ENCODE data around the gene DENR. TPM values are rescaled to one million over a fixed set of nuclear protein-coding genes. Genes with fewer than 3 reads are reported as not detected.

The DENR gene
- total and polyA plus RNA-seq, 2 experiments from 2014 or later = 23.6 to 87.6 TPM

DNA sequence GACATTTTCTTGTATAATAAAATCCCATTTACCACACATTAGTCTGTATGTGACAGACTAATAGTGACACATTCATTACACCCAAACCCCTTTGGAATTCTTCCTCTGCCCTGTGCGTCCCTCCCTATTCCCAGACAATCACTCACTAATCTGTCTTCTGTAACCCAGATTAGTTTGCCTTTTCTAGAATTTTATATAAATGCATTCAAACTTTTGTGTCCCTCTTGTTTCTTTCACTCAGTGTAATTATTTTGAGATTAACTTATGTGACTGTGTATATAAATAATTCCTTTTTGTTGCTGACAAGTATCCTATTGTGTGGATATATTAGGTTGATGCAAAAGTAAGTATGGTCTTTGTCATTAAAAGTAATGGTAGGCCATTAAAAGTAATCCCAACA is 55.0 kb downstream of the DENR start:
- H3K36me3 ChIP-seq = no peaks in the 10 kb centered on the region

DNA sequence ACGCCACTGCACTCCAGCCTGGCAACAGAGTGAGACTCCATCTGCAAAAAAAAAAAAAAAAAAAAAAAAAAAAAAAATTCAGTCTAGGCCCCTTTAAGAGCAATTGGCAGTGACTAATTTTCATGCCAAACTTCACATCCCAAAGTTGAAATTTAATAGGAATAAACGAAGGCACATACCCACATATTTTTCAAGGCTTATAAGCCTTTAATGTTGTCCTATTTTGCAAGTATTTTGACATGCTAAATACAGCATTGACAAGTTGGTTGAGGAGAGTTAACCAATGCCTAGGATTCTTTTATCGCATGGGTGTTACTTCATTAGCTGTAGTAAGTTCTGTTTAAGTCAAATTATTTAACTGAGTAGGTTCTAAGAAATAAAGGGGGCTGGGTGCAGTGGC is 59.2 kb downstream of the DENR start:
- DNase-seq (ENCODE audit: low read depth in 1 of 2, low spot score in 1 of 2) = no peak
- Histone ChIP-seq H3K9me3 (ENCODE audit: low read depth) (no peaks in the 10 kb centered on the region), H3K36me3 (no peaks in the 10 kb centered on the region), H3K4me3 (no peak overlapping the region), H3K27ac (no peak overlapping the region), H3K4me1 (ENCODE audit: low read depth) (no peaks in the 10 kb centered on the region), H3K27me3 (no peaks in the 10 kb centered on the region)
- TF ChIP-seq, protein P1, sequence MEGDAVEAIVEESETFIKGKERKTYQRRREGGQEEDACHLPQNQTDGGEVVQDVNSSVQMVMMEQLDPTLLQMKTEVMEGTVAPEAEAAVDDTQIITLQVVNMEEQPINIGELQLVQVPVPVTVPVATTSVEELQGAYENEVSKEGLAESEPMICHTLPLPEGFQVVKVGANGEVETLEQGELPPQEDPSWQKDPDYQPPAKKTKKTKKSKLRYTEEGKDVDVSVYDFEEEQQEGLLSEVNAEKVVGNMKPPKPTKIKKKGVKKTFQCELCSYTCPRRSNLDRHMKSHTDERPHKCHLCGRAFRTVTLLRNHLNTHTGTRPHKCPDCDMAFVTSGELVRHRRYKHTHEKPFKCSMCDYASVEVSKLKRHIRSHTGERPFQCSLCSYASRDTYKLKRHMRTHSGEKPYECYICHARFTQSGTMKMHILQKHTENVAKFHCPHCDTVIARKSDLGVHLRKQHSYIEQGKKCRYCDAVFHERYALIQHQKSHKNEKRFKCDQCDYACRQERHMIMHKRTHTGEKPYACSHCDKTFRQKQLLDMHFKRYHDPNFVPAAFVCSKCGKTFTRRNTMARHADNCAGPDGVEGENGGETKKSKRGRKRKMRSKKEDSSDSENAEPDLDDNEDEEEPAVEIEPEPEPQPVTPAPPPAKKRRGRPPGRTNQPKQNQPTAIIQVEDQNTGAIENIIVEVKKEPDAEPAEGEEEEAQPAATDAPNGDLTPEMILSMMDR (IDR thresholded peaks at IDR 0.05; ENCODE audit: low read depth, low read length) = no peak

More for the DNA sequence above, 55.0 kb downstream of the DENR start:
- H3K27ac ChIP-seq = no peak overlapping the region
- H3K4me1 ChIP-seq (ENCODE audit: low read depth) = no peaks in the 10 kb centered on the region
- TF ChIP-seq, protein P1 (IDR thresholded peaks at IDR 0.05; ENCODE audit: low read depth, low read length) = no peak
- no peak overlapping the region for H3K4me3 ChIP-seq
- H3K9me3 ChIP-seq (ENCODE audit: low read depth) = no peaks in the 10 kb centered on the region
- no peak for DNase-seq (ENCODE audit: low read depth in 1 of 2, low spot score in 1 of 2)
- H3K27me3 ChIP-seq = no peaks in the 10 kb centered on the region

DNA sequence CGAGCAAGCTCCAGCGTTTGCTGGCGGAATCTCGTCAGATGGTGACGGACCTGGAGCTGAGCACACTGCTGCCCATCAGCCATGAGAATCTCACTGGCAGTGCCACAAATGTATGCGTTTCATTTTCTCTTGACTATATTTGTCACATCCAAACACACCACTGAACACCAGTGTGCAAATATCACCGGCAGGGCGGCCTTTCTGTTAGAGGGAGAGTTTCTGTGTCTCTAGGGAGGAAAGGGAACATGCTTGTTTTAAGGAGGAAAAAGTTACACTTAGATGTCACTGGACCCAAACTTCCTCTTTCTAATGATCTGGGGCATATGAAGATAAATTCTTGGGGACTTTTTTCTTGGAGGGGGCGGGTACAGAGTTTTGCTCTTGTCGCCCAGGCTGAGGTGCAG is 60.7 kb downstream of the DENR start:
- no peaks in the 10 kb centered on the region for H3K4me1 ChIP-seq (ENCODE audit: low read depth)

DNA sequence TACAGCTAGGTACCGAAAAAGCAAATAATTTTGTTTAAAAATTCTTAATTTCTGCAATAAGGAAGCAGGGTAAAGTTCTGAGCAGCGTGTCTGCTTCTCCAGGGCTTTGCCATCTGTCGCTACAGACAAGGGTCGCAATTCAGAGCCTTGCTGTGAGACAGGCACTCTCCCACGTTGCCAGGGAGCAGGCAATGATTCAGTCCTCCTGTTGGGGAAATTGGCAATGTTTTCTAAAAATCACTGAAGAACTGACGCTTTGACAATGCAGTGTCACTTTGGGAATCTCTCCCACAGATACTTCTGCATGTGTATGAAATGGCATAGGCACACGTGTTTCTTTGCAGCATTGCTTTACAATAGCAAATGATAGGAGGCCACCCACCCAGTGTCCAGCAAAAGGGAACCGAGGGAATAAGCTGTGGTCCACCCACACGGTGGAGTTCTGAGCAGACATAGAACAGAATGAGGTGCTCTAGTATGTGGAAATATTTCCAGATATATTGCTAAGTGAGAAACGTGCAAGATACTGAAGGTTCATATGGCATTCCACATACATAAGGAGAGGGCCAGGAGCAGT is 66.7 kb downstream of the DENR start:
- Histone ChIP-seq H3K4me3 (no peak overlapping the region), H3K27ac (no peak overlapping the region), H3K27me3 (no peaks in the 10 kb centered on the region), H3K9me3 (ENCODE audit: low read depth) (no peaks in the 10 kb centered on the region), H3K36me3 (no peaks in the 10 kb centered on the region), H3K4me1 (ENCODE audit: low read depth) (no peaks in the 10 kb centered on the region)
- no peak for DNase-seq (ENCODE audit: low read depth in 1 of 2, low spot score in 1 of 2)
- TF ChIP-seq, protein P1 (IDR thresholded peaks at IDR 0.05; ENCODE audit: low read depth, low read length) = no peak

More for the DNA sequence above, 60.7 kb downstream of the DENR start:
- no peaks in the 10 kb centered on the region for H3K36me3 ChIP-seq
- DNase-seq (ENCODE audit: low read depth in 1 of 2, low spot score in 1 of 2) = no peak
- no peak overlapping the region for H3K27ac ChIP-seq
- no peaks in the 10 kb centered on the region for H3K9me3 ChIP-seq (ENCODE audit: low read depth)
- H3K27me3 ChIP-seq = no peaks in the 10 kb centered on the region
- TF ChIP-seq, protein P1 (IDR thresholded peaks at IDR 0.05; ENCODE audit: low read depth, low read length) = no peak
- no peak overlapping the region for H3K4me3 ChIP-seq

DNA sequence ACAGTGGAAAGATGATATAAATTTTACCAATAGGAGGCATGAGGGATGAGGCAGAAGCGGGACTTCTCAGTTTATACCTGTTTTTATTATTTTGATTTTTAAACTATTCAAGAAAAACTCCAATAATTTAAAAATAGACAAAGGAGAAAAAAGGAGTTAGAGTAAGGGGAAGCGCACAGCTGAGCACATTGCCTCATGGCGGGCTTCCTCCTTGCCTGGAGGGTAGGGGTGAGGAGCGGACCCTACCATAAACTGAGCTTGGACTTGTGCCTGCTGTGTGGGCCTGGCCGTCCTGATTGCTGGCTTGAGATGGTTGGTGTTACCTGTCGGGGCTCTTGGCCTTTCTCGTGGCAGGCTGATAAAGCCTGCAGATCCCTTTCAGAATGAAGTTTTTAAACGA is 67.5 kb downstream of the DENR start:
- TF ChIP-seq, protein P1 (IDR thresholded peaks at IDR 0.05; ENCODE audit: low read depth, low read length) = no peak
- no peak overlapping the region for H3K27ac ChIP-seq
- H3K36me3 ChIP-seq = no peaks in the 10 kb centered on the region
- H3K4me3 ChIP-seq = no peak overlapping the region
- no peaks in the 10 kb centered on the region for H3K27me3 ChIP-seq
- H3K4me1 ChIP-seq (ENCODE audit: low read depth) = no peaks in the 10 kb centered on the region
- no peaks in the 10 kb centered on the region for H3K9me3 ChIP-seq (ENCODE audit: low read depth)
- no peak for DNase-seq (ENCODE audit: low read depth in 1 of 2, low spot score in 1 of 2)

Other genes starting within 250 kb of the DENR start
- gene RSRC2, start 225.9 kb upstream of the DENR start, total RNA-seq = 48.3 and 102 TPM in 2 replicates
- gene RSRC2, start 225.9 kb upstream of the DENR start, polyA plus RNA-seq = 72.2 and 129 TPM in 2 replicates
- gene KNTC1, start 225.6 kb upstream of the DENR start, total RNA-seq = 15.0 and 24.3 TPM in 2 replicates
- 17.4 and 18.1 TPM in 2 replicates for gene KNTC1, start 225.6 kb upstream of the DENR start, polyA plus RNA-seq
- gene HCAR2, start 49.5 kb upstream of the DENR start, total RNA-seq = not detected in 2 replicates
- gene HCAR2, start 49.5 kb upstream of the DENR start, polyA plus RNA-seq = not detected in 2 replicates
- not detected in 2 replicates for gene HCAR3, start 36.0 kb upstream of the DENR start, total RNA-seq
- gene HCAR3, start 36.0 kb upstream of the DENR start, polyA plus RNA-seq = not detected in 2 replicates
- gene HCAR1, start 22.0 kb upstream of the DENR start, total RNA-seq = not detected in 2 replicates
- gene HCAR1, start 22.0 kb upstream of the DENR start, polyA plus RNA-seq = not detected in 2 replicates
- 0.63 and 1.3 TPM in 2 replicates for gene CCDC62, start 21.7 kb downstream of the DENR start, total RNA-seq
- gene CCDC62, start 21.7 kb downstream of the DENR start, polyA plus RNA-seq = 0.37 and 0.46 TPM in 2 replicates
- gene HIP1R, start 82.6 kb downstream of the DENR start, total RNA-seq = 36.1 and 38.4 TPM in 2 replicates
- gene HIP1R, start 82.6 kb downstream of the DENR start, polyA plus RNA-seq = 16.3 and 18.3 TPM in 2 replicates
- 47.3 and 52.1 TPM in 2 replicates for gene VPS37B, start 143.3 kb downstream of the DENR start, total RNA-seq
- gene VPS37B, start 143.3 kb downstream of the DENR start, polyA plus RNA-seq = 31.7 and 47.4 TPM in 2 replicates
- gene ABCB9, start 213.6 kb downstream of the DENR start, total RNA-seq = 9.7 and 13.0 TPM in 2 replicates
- gene ABCB9, start 213.6 kb downstream of the DENR start, polyA plus RNA-seq = 5.2 and 10.0 TPM in 2 replicates
- gene OGFOD2, start 222.4 kb downstream of the DENR start, total RNA-seq = 39.3 and 44.4 TPM in 2 replicates
- 22.8 and 41.8 TPM in 2 replicates for gene OGFOD2, start 222.4 kb downstream of the DENR start, polyA plus RNA-seq
- gene ARL6IP4, start 227.9 kb downstream of the DENR start, total RNA-seq = 204 and 253 TPM in 2 replicates
- gene ARL6IP4, start 227.9 kb downstream of the DENR start, polyA plus RNA-seq = 274 and 323 TPM in 2 replicates